H9 (cell line): ENCODE measurements around the gene CCL27. TPM values are rescaled to one million over a fixed set of nuclear protein-coding genes. Genes with fewer than 3 reads are reported as not detected.

ENCODE experiments used
- DNase-seq: peaks from one replicate; pipeline ENCODE4 v3.0.0-alpha.2; 2017
- H2AFZ ChIP-seq: one replicate; pipeline ENCODE4 v1.6.1; 2013; ENCODE audit warnings: mild to moderate bottlenecking, low read length, control low read depth, moderate library complexity
- H2AK5ac ChIP-seq: 2 replicates; pipeline ENCODE4 v1.6.1; 2013; ENCODE audit warnings: low read length, control low read depth, mixed read lengths; ENCODE audit not compliant: insufficient read length
- H2BK120ac ChIP-seq: one replicate; pipeline ENCODE4 v1.6.1; 2013; ENCODE audit warnings: low read depth, mild to moderate bottlenecking, low read length, control low read depth, inconsistent platforms; ENCODE audit not compliant: poor library complexity, severe bottlenecking
- H2BK12ac ChIP-seq: 2 replicates; pipeline ENCODE4 v1.6.1; 2013; ENCODE audit warnings: low read length, control low read depth, mixed read lengths, low read depth; ENCODE audit not compliant: insufficient read length
- H2BK15ac ChIP-seq: 2 replicates; pipeline ENCODE4 v1.6.1; 2013; ENCODE audit warnings: low read depth, low read length, control low read depth
- H2BK20ac ChIP-seq: one replicate; pipeline ENCODE4 v1.6.1; 2013; ENCODE audit warnings: low read depth, mild to moderate bottlenecking, low read length, control low read depth, inconsistent platforms; ENCODE audit not compliant: poor library complexity, severe bottlenecking
- H2BK5ac ChIP-seq: 2 replicates; pipeline ENCODE4 v1.6.1; 2013; ENCODE audit warnings: low read length, control low read depth, mixed read lengths; ENCODE audit not compliant: insufficient read length
- H3K14ac ChIP-seq: 2 replicates; pipeline ENCODE4 v1.6.1; 2013; ENCODE audit warnings: low read length, control low read depth; ENCODE audit not compliant: insufficient read depth
- H3K18ac ChIP-seq: 2 replicates; pipeline ENCODE4 v1.6.1; 2013; ENCODE audit warnings: low read depth, mild to moderate bottlenecking, mixed read lengths, low read length, control low read depth; ENCODE audit not compliant: insufficient read length
- H3K23ac ChIP-seq: 2 replicates; pipeline ENCODE4 v1.6.1; 2013; ENCODE audit warnings: low read length, control low read depth, mixed read lengths, low read depth; ENCODE audit not compliant: insufficient read length
- H3K23me2 ChIP-seq: 2 replicates; pipeline ENCODE4 v1.6.1; 2013; ENCODE audit warnings: low read depth, mild to moderate bottlenecking, mixed read lengths, low read length, control low read depth; ENCODE audit not compliant: insufficient read length, poor library complexity, severe bottlenecking
- H3K27ac ChIP-seq: 2 replicates; pipeline ENCODE4 v1.5.1; 2013; ENCODE audit warnings: low read length, control low read depth, mixed read lengths, low read depth; ENCODE audit not compliant: insufficient read length
- H3K27me3 ChIP-seq: 2 replicates; pipeline ENCODE4 v1.6.1; 2013; ENCODE audit warnings: low read length, control low read depth, inconsistent platforms; ENCODE audit not compliant: insufficient read depth
- H3K4ac ChIP-seq: 2 replicates; pipeline ENCODE4 v1.6.1; 2013; ENCODE audit warnings: low read depth, mild to moderate bottlenecking, control low read depth, inconsistent platforms, low read length, moderate library complexity
- H3K4me1 ChIP-seq: 2 replicates; pipeline ENCODE4 v1.6.1; 2013; ENCODE audit warnings: low read length, control low read depth, inconsistent platforms; ENCODE audit not compliant: insufficient read depth
- H3K4me2 ChIP-seq: 2 replicates; pipeline ENCODE4 v1.6.1; 2013; ENCODE audit warnings: low read length, control low read depth, mixed read lengths; ENCODE audit not compliant: insufficient read length, insufficient read depth
- H3K56ac ChIP-seq: 2 replicates; pipeline ENCODE4 v1.6.1; 2013; ENCODE audit warnings: low read depth, mild to moderate bottlenecking, mixed read lengths, low read length, control low read depth; ENCODE audit not compliant: insufficient read length
- H3K79me1 ChIP-seq: 2 replicates; pipeline ENCODE4 v1.6.1; 2013; ENCODE audit warnings: low read depth, mild to moderate bottlenecking, moderate library complexity, low read length, control low read depth, inconsistent platforms; ENCODE audit not compliant: insufficient read depth, poor library complexity, severe bottlenecking
- H3K79me2 ChIP-seq: 2 replicates; pipeline ENCODE4 v1.6.1; 2013; ENCODE audit warnings: low read length, control low read depth, inconsistent platforms; ENCODE audit not compliant: insufficient read depth
- H3K9ac ChIP-seq: 2 replicates; pipeline ENCODE4 v1.6.1; 2013; ENCODE audit warnings: low read length, control low read depth, mixed read lengths; ENCODE audit not compliant: insufficient read length; ENCODE audit errors: extremely low read depth
- H3K9me3 ChIP-seq: one replicate; pipeline ENCODE4 v1.6.1; 2013; ENCODE audit warnings: low read depth, low read length, inconsistent platforms; ENCODE audit not compliant: control insufficient read depth
- H3T11ph ChIP-seq: one replicate; pipeline ENCODE4 v1.6.1; 2013; ENCODE audit warnings: mild to moderate bottlenecking, low read length, control low read depth, inconsistent platforms
- H4K20me1 ChIP-seq: one replicate; pipeline ENCODE4 v1.6.1; 2013; ENCODE audit not compliant: control insufficient read depth, insufficient read length, insufficient read depth
- H4K5ac ChIP-seq: 2 replicates; pipeline ENCODE4 v1.6.1; 2013; ENCODE audit warnings: low read depth, mild to moderate bottlenecking, mixed read lengths, low read length, control low read depth; ENCODE audit not compliant: insufficient read length
- H4K8ac ChIP-seq: replicated peaks from 2 replicates; pipeline ENCODE4 v1.6.1; 2013; ENCODE audit warnings: low read length, control low read depth, mixed read lengths, low read depth; ENCODE audit not compliant: insufficient read length
- H4K91ac ChIP-seq: 2 replicates; pipeline ENCODE4 v1.6.1; 2013; ENCODE audit warnings: low read depth, mild to moderate bottlenecking, moderate library complexity, mixed read lengths, low read length, control low read depth; ENCODE audit not compliant: insufficient read length
- H3K27ac Mint-ChIP-seq, 3 experiments: 2 replicates in 2 of 3; 3 replicates in 1 of 3; pipeline ENCODE4 v1.8.0; 2020 to 2021; ENCODE audit warnings: mixed read lengths in 3 of 3, mild to moderate bottlenecking in 1 of 3, moderate library complexity in 1 of 3
- H3K27me3 Mint-ChIP-seq: 2 replicates; pipeline ENCODE4 v1.8.0; 2021; ENCODE audit warnings: low read depth, mild to moderate bottlenecking, moderate library complexity, mixed read lengths
- H3K36me3 Mint-ChIP-seq, 3 experiments: 2 replicates in 2 of 3; 3 replicates in 1 of 3; pipeline ENCODE4 v1.8.0; 2020 to 2021; ENCODE audit warnings: low read depth in 3 of 3, mixed read lengths in 3 of 3; ENCODE audit not compliant: insufficient read depth in 1 of 3
- H3K4me1 Mint-ChIP-seq, 2 experiments: 2 replicates each; pipeline ENCODE4 v1.8.0; 2020; ENCODE audit warnings: mixed read lengths in 2 of 2
- H3K4me3 Mint-ChIP-seq, 2 experiments: 2 replicates in 1 of 2; 3 replicates in 1 of 2; pipeline ENCODE4 v1.8.0; 2020 to 2021; ENCODE audit warnings: mild to moderate bottlenecking in 2 of 2, mixed read lengths in 2 of 2, moderate library complexity in 1 of 2
- H3K9me3 Mint-ChIP-seq, 2 experiments: 2 replicates in 1 of 2; 3 replicates in 1 of 2; pipeline ENCODE4 v1.8.0; 2020; ENCODE audit warnings: mild to moderate bottlenecking in 2 of 2, mixed read lengths in 2 of 2, moderate library complexity in 1 of 2
- WGBS: extraction: QIAGEN DNeasy Blood & Tissue Kit; methylation state at CpG from one replicate; pipeline ENCODE4 v1.1.7; 2013; ENCODE audit warnings: missing lambda C conversion rate, low lambda C conversion rate, mixed read lengths; ENCODE audit not compliant: insufficient read length; ENCODE audit errors: extremely low coverage; 5-methylcytosine and 5-hydroxymethylcytosine counted together
- total RNA-seq: library from RNA; stranded (reverse); gene quantifications from 2 replicates; pipeline ENCODE4 v1.2.1, GENCODE V29; 2021
- TF ChIP-seq, protein P1 (sequence below): fragments of 200-600 bp; sonication (generic); conservative IDR thresholded peaks from 3 replicates; pipeline ENCODE4 v1.8.0; 2021; ENCODE audit warnings: antibody characterized with exemption, mild to moderate bottlenecking

Gene CCL27
- total RNA-seq, 1 experiment from 2014 or later = 0.28 TPM

DNA sequence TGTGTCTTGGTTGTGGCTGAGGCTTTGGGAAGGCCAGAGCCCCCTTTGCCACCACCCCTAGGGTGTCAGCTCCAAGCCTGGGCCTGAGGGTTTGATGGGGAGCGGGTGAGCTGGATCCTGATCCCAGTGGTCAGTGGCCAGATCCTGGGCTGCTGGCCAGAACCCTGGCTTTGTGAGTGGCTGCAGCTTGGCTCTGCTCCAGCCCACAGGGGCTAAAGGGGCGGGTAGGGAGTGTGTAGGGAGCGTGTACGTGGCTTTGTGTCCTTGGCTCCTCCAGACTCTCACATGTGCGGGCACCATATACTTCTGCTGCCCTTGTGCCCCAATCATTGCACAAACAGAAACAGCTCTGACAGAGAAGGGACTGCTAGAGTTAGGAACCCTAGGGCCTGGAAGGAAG is 11.6 kb downstream of the CCL27 start:
- Histone ChIP-seq H2BK120ac (no peak overlapping the region), H2BK15ac (no peak overlapping the region), H3K23me2 (peaks cover 16% of the 10 kb centered on the region), H3K4me1 (peaks cover 12% of the 10 kb centered on the region; the same call in 1 of the 2 replicates), H3K27me3 (no peaks in the 10 kb centered on the region), H3K18ac (no peak overlapping the region), H3K79me1 (no peaks in the 10 kb centered on the region), H3K9ac (no peak overlapping the region), H4K91ac (no peak overlapping the region), H3K4me2 (no peak overlapping the region), H2AK5ac (no peak overlapping the region), H3K23ac (no peak overlapping the region), H4K5ac (no peak overlapping the region), H2BK20ac (no peak overlapping the region), H4K20me1 (peaks cover 3% of the 10 kb centered on the region), H3K9me3 (no peaks in the 10 kb centered on the region), H4K8ac (no peak overlapping the region), H3K4ac (no peak overlapping the region), H3T11ph (no peak overlapping the region), H3K56ac (no peak overlapping the region), H3K14ac (no peak overlapping the region), H3K79me2 (peaks cover 2% of the 10 kb centered on the region; the same call in 1 of the 2 replicates), H2AFZ (no peak overlapping the region), H2BK5ac (no peak overlapping the region), H2BK12ac (no peak overlapping the region), H3K27ac (no peak overlapping the region)
- Mint-ChIP-seq H3K4me3 (no peak overlapping the region; a peak in 1 of 5 replicates), H3K4me1 (peaks cover 46 to 58% of the 10 kb centered on the region in 2 experiments), H3K36me3 (peaks cover 16 to 28% (median 24%) of the 10 kb centered on the region in 3 experiments; a peak in 6 of 7 replicates), H3K27ac (peak overlapping the region in 1 of 3 experiments; percentile 49; a peak in 1 of 7 replicates), H3K9me3 (no peaks in the 10 kb centered on the region), H3K27me3 (peaks cover 2% of the 10 kb centered on the region)
- TF ChIP-seq, protein P1, sequence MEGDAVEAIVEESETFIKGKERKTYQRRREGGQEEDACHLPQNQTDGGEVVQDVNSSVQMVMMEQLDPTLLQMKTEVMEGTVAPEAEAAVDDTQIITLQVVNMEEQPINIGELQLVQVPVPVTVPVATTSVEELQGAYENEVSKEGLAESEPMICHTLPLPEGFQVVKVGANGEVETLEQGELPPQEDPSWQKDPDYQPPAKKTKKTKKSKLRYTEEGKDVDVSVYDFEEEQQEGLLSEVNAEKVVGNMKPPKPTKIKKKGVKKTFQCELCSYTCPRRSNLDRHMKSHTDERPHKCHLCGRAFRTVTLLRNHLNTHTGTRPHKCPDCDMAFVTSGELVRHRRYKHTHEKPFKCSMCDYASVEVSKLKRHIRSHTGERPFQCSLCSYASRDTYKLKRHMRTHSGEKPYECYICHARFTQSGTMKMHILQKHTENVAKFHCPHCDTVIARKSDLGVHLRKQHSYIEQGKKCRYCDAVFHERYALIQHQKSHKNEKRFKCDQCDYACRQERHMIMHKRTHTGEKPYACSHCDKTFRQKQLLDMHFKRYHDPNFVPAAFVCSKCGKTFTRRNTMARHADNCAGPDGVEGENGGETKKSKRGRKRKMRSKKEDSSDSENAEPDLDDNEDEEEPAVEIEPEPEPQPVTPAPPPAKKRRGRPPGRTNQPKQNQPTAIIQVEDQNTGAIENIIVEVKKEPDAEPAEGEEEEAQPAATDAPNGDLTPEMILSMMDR = no peak
- no peak for DNase-seq
- WGBS = no CpG with 5 or more reads among the region's 5 CpGs
